ENCODE data around the gene SIRT1.
"Not testable (repeated sequence)": the region's sequence is repeated elsewhere in the genome, so short reads cannot be mapped to it uniquely, and the experiment has no call there.

SIRT1 gene

GRCh38 chr10:67875340-67876238, 8.9 kb upstream of the SIRT1 start:
- H3K4me3 ChIP-seq (ENCODE audit: control insufficient read depth, low read depth, low read length) = no peak overlapping the region
- no peak for DNase-seq (ENCODE audit: low read depth)
- TF ChIP-seq CTCF (IDR thresholded peaks at IDR 0.05; ENCODE audit: control insufficient read depth, insufficient read depth, low read depth, low read length, missing control alignments) = no peak

GRCh38 chr10:67877421-67877820, 7.0 kb upstream of the SIRT1 start:
- DNase-seq (ENCODE audit: low read depth); H3K4me3 ChIP-seq (ENCODE audit: control insufficient read depth, low read depth, low read length): not testable (repeated sequence)

- no peak overlapping the region for H3K4me3 ChIP-seq (ENCODE audit: control insufficient read depth, low read depth, low read length)
- TF ChIP-seq CTCF (IDR thresholded peaks at IDR 0.05; ENCODE audit: control insufficient read depth, insufficient read depth, low read depth, low read length, missing control alignments) = no peak
These were observed 6.3 kb upstream of the SIRT1 start for GRCh38 chr10:67878133-67878532.

GRCh38 chr10:67883710-67884312, 645 bp upstream of the SIRT1 start:
- DNase-seq (ENCODE audit: low read depth) = peak; percentile 24
- peak overlapping the region; percentile 77 for H3K4me3 ChIP-seq (ENCODE audit: control insufficient read depth, low read depth, low read length)
- TF ChIP-seq CTCF (IDR thresholded peaks at IDR 0.05; ENCODE audit: control insufficient read depth, insufficient read depth, low read depth, low read length, missing control alignments) = no peak

More at GRCh38 chr10:67878133-67878532, 6.3 kb upstream of the SIRT1 start:
- DNase-seq (ENCODE audit: low read depth) = no peak

GRCh38 chr10:67884842-67885670, 600 bp downstream of the SIRT1 start:
- peak; percentile 23 for DNase-seq (ENCODE audit: low read depth)
- peak overlapping the region; percentile 77 for H3K4me3 ChIP-seq (ENCODE audit: control insufficient read depth, low read depth, low read length)
- TF ChIP-seq CTCF (IDR thresholded peaks at IDR 0.05; ENCODE audit: control insufficient read depth, insufficient read depth, low read depth, low read length, missing control alignments) = no peak

GRCh38 chr10:67893637-67894036, 9.2 kb downstream of the SIRT1 start:
- TF ChIP-seq CTCF (IDR thresholded peaks at IDR 0.05; ENCODE audit: control insufficient read depth, insufficient read depth, low read depth, low read length, missing control alignments) = no peak
- DNase-seq (ENCODE audit: low read depth) = no peak
- H3K4me3 ChIP-seq (ENCODE audit: control insufficient read depth, low read depth, low read length) = no peak overlapping the region
